HEK293T (cell line): Measurements from ENCODE around the gene SCRN2.

Source experiments
- CTCF ChIA-PET: fragments of 350-600 bp; formaldehyde crosslinking; extraction: SDS; loops from one replicate; lab custom pipeline; 2021; ENCODE audit warnings: antibody characterized with exemption, inconsistent platforms; lab: Yijun Ruan, JAX
- POLR2A ChIA-PET: fragments of 350-600 bp; formaldehyde crosslinking; extraction: SDS; loops from one replicate; lab custom pipeline; 2020; ENCODE audit warnings: antibody characterized with exemption, inconsistent platforms; lab: Yijun Ruan, JAX
- DNase-seq: peaks from one replicate; pipeline ENCODE4 v3.0.0; 2012; ENCODE audit warnings: mixed read lengths; ENCODE audit errors: extremely low spot score
- ARNT ChIP-seq: fragments of 450-650 bp; IDR thresholded peaks from 2 replicates; pipeline ENCODE4 v1.6.1; 2017; ENCODE audit warnings: mild to moderate bottlenecking
- BHLHE40 ChIP-seq: fragments of 450-650 bp; IDR thresholded peaks from 2 replicates; pipeline ENCODE4 v1.6.1; 2016; ENCODE audit warnings: mild to moderate bottlenecking, moderate library complexity, borderline replicate concordance
- CTBP1 ChIP-seq: fragments of 450-650 bp; IDR thresholded peaks from 2 replicates; pipeline ENCODE4 v1.6.1; 2016; ENCODE audit warnings: borderline replicate concordance
- ELF4 ChIP-seq: fragments of 450-650 bp; IDR thresholded peaks from 2 replicates; pipeline ENCODE4 v1.6.1; 2017; ENCODE audit warnings: antibody characterized with exemption
- FOXA1 ChIP-seq: fragments of 450-650 bp; IDR thresholded peaks from 2 replicates; pipeline ENCODE4 v1.6.1; 2016; ENCODE audit warnings: mild to moderate bottlenecking
- FOXK2 ChIP-seq: fragments of 450-650 bp; IDR thresholded peaks from 2 replicates; pipeline ENCODE4 v1.6.1; 2016; ENCODE audit warnings: mild to moderate bottlenecking
- FOXM1 ChIP-seq: fragments of 450-650 bp; IDR thresholded peaks from 2 replicates; pipeline ENCODE4 v1.6.1; 2017; ENCODE audit warnings: mild to moderate bottlenecking, borderline replicate concordance
- HDGF ChIP-seq: fragments of 450-650 bp; IDR thresholded peaks from 2 replicates; pipeline ENCODE4 v1.6.1; 2017; ENCODE audit warnings: antibody characterized with exemption, borderline replicate concordance
- L3MBTL2 ChIP-seq: fragments of 450-650 bp; conservative IDR thresholded peaks from 2 replicates; pipeline ENCODE4 v1.6.1; 2016; ENCODE audit warnings: mild to moderate bottlenecking
- LEF1 ChIP-seq: fragments of 450-650 bp; IDR thresholded peaks from 2 replicates; pipeline ENCODE4 v1.6.1; 2017; ENCODE audit warnings: mild to moderate bottlenecking, borderline replicate concordance
- NFRKB ChIP-seq: fragments of 450-650 bp; IDR thresholded peaks from 2 replicates; pipeline ENCODE4 v1.6.1; 2016; ENCODE audit warnings: mild to moderate bottlenecking, moderate library complexity
- SP1 ChIP-seq: fragments of 450-650 bp; IDR thresholded peaks from 2 replicates; pipeline ENCODE4 v1.6.1; 2017
- SUZ12 ChIP-seq: fragments of 450-650 bp; IDR thresholded peaks from 2 replicates; pipeline ENCODE4 v1.6.1; 2016; ENCODE audit warnings: mild to moderate bottlenecking
- TARDBP ChIP-seq: fragments of 450-650 bp; IDR thresholded peaks from 2 replicates; pipeline ENCODE4 v1.6.1; 2016
- ZNF384 ChIP-seq: fragments of 450-650 bp; IDR thresholded peaks from 2 replicates; pipeline ENCODE4 v1.6.1; 2016
- TF ChIP-seq, protein P1 (sequence below): fragments of 450-650 bp; IDR thresholded peaks from 2 replicates; pipeline ENCODE4 v1.6.1; 2016

Gene SCRN2

DNA sequence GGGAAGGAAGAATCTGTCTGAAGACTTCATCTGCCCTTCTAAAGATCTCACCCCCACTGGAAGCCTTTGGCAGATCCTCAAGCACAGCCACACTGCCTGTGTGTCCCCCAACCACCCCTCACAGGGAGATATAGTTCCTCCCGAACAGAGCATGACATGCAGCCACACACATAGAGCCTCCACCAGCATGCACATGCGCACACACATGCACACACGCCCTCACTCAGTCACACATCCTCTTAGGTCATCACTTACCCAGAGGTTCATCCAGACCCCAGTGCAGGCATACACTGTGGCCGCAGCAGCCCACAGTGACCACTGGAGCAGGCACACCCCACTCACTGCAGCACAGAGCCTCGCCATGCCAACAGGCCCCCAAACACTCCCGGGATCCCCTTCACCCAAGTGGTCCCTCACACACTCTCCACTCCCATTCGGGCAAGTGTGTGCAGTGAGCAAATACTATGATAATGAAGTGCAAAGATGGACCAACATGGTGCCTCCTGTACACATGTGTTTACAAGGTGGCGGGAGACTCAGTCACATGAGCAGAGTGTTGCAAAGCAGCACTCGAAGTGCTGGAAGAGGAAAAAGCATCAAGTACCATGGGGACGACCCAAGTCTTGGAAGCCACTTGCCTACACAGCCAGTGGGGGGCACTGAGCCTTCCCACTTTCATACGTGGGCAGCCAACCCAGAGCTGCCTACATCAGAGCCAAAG lies 26.9 kb upstream of the SCRN2 start:
- POLR2A ChIA-PET, result no interaction called here
- CTCF ChIA-PET, result no interaction called here
- no peak for DNase-seq
- no peak for TF ChIP-seq SP1
- TF ChIP-seq CTBP1, result no peak
- TF ChIP-seq FOXA1, result no peak
- no peak for TF ChIP-seq LEF1
- TF ChIP-seq ARNT, result no peak
- 0 out of 2 replicates have a peak, but pooled peaks have one; percentile 25 for TF ChIP-seq L3MBTL2

DNA sequence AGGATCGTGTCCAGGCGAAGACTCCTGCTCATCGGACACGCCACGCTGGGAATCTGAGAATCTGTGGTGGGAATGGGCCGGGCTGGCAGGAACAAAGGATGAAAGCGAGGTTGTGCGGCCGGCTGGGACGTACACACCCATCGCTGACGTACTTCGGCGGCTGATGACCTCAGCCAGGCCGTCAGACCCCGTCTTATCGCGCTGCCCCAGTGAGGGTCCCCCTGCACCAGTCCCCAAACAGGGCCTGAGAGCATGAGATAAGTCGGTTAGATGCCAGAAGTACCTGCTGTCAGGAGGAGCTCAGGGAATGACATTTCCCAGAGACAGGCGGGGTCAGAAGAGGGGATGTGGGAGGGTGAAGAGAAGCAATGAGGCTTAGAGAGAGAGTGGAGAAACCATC lies 25.9 kb upstream of the SCRN2 start:
- DNase-seq, result no peak
- ChIA-PET POLR2A (no interaction called here), CTCF (no interaction called here)
- TF ChIP-seq FOXK2 (no peak), FOXM1 (no peak), TARDBP (no peak), ZNF384 (no peak), ELF4 (no peak), NFRKB (no peak), CTBP1 (no peak), ARNT (no peak), L3MBTL2 (no peak), FOXA1 (no peak), BHLHE40 (no peak), HDGF (no peak), LEF1 (no peak), SP1 (no peak), SUZ12 (no peak)
- TF ChIP-seq, protein P1, sequence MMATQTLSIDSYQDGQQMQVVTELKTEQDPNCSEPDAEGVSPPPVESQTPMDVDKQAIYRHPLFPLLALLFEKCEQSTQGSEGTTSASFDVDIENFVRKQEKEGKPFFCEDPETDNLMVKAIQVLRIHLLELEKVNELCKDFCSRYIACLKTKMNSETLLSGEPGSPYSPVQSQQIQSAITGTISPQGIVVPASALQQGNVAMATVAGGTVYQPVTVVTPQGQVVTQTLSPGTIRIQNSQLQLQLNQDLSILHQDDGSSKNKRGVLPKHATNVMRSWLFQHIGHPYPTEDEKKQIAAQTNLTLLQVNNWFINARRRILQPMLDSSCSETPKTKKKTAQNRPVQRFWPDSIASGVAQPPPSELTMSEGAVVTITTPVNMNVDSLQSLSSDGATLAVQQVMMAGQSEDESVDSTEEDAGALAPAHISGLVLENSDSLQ, result no peak

DNA sequence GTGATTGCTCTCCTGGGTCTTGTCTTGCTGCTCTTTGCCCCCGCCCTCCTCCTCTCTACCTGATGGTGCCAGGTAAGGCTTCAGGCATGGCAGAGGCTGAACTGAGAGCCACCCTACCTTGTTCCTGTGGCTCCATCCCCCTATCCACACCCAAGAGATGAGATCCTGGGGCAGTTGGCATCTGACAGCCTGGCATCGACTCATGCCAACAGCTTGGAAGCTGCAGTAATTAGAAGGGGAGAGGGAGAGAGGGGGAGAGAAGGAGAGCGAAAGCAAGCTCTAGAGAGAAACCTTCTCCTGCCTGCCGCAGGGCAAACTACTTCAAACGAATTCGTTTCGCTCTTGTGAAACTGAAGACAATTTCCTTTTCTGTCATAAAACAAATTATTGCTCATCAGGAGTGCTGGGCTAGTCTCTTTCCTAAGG lies 23.7 kb upstream of the SCRN2 start:
- TF ChIP-seq FOXM1 (no peak), NFRKB (no peak), ARNT (no peak), L3MBTL2 (no peak), FOXA1 (no peak), SP1 (no peak), ELF4 (no peak), SUZ12 (no peak), ZNF384 (no peak), TARDBP (no peak)
- TF ChIP-seq, protein P1, result no peak
- no peak for DNase-seq
- ChIA-PET CTCF (interaction anchor here (1.5 kb wide), 1 partner anchor 16 kb away, joined by 4 read pairs; no protein-coding TSS in a partner anchor), POLR2A (interaction anchor here (0.7 kb wide), 1 partner anchor 13 kb away, joined by 3 read pairs; no protein-coding TSS in a partner anchor)

DNA sequence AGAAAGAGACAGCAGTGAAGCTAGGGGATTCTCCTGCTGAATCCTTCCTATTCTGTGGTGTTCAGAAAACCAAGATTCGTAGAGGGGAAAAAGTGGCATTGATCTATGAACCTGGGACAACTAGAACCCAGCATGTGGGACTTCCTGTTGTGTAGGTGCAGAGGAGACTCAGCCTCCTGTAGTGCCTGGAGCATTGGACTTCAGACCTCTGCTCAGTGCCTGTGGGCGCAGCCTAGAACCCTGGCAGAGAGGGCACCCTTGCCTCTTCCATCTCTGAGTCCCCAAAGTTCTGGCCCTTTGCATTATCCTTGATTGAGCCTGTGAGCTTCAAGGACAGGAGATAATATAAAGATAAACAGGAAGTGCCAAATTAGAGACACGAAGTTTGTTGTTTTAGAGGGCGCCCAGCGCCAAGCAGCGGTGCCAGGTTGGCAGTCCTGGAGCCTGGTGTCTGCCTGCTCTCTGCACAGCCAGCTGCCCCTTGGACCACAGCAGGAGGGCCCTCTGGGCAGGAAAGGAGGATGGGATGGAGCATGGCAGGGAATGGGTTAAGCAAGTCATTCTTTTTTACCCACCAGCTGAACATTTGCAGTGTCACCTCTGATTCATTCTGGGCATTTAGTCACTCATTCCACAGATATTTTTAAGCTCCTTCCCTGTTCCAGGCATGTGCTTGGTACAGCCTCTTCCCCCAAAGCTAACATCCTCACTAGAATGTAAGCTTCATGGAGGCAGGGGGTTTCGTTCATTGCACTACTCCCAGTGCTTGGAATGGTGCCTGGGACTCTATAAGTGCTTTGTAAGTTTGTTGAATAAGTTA lies 21.8 kb upstream of the SCRN2 start:
- TF ChIP-seq BHLHE40 (no peak), LEF1 (no peak), SUZ12 (no peak)
- DNase-seq, result no peak
- CTCF ChIA-PET, result interaction anchor here (0.6 to 1.0 kb wide), 2 partner anchors 11 to 681 kb away, joined by 3 read pairs; no protein-coding TSS in a partner anchor
- POLR2A ChIA-PET, result interaction anchor here (1.1 to 1.2 kb wide), 2 partner anchors 11 to 33 kb away, joined by 3 to 4 read pairs; partner anchors contain the start of gene SP6

DNA sequence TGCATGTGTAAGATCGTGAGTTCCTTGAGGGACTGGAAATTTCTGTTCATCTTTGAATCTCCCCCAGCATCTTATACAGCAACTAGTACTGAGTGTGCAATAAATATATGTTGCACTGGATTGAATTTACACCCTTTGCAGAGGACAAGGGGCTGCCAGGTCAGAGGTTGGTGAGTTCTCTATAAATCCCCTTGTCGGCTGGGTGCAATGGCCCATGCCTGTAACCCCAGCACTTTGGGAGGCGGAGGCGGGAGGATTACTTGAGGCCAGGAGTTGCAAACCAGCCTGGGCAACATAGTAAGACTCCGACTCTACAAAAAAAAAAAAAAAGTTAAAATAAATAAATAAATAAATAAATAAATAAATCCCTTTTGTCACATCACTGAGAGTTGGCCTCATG lies 19.3 kb upstream of the SCRN2 start:
- TF ChIP-seq FOXM1, result no peak
- no peak for TF ChIP-seq CTBP1
- TF ChIP-seq BHLHE40, result no peak
- TF ChIP-seq ELF4, result no peak
- no peak for TF ChIP-seq LEF1
- TF ChIP-seq L3MBTL2, result no peak
- no peak for TF ChIP-seq HDGF
- TF ChIP-seq, protein P1, result no peak
- no peak for TF ChIP-seq ARNT
- TF ChIP-seq TARDBP, result no peak
- TF ChIP-seq ZNF384, result no peak
- TF ChIP-seq SUZ12, result no peak
- no peak for TF ChIP-seq NFRKB
- no peak for TF ChIP-seq FOXK2
- no peak for TF ChIP-seq FOXA1
- no peak for TF ChIP-seq SP1
- ChIA-PET CTCF (no interaction called here), POLR2A (interaction anchor here (0.8 kb wide), 1 partner anchor 35 kb away, joined by 3 read pairs; the partner anchor contains the start of gene SP2)

More for the DNA sequence above, 19.3 kb upstream of the SCRN2 start:
- DNase-seq, result no peak
